Trophoblast cell (in vitro differentiated cells and primary cell): Measurements from ENCODE around the gene MACROD2.

ENCODE experiments used
- DNase-seq, 2 donors: peaks; one replicate each; pipeline ENCODE4 v3.0.0-alpha.2; 2016
- H2AFZ ChIP-seq: 2 replicates; pipeline ENCODE4 v1.6.1; 2013; ENCODE audit warnings: low read length, moderate library complexity, mild to moderate bottlenecking; ENCODE audit not compliant: insufficient read depth, poor library complexity
- H2AK5ac ChIP-seq: 2 replicates; pipeline ENCODE4 v1.6.1; 2013; ENCODE audit warnings: mild to moderate bottlenecking, low read length
- H2BK120ac ChIP-seq: 2 replicates; pipeline ENCODE4 v1.6.1; 2013; ENCODE audit warnings: low read length, mild to moderate bottlenecking, moderate library complexity; ENCODE audit not compliant: insufficient read depth, poor library complexity
- H2BK12ac ChIP-seq: 2 replicates; pipeline ENCODE4 v1.6.1; 2013; ENCODE audit warnings: mild to moderate bottlenecking, low read length, moderate library complexity
- H2BK5ac ChIP-seq: 2 replicates; pipeline ENCODE4 v1.6.1; 2013; ENCODE audit warnings: low read length, low read depth, moderate library complexity, mild to moderate bottlenecking; ENCODE audit not compliant: poor library complexity
- H3K14ac ChIP-seq: 2 replicates; pipeline ENCODE4 v1.6.1; 2013; ENCODE audit warnings: mild to moderate bottlenecking, low read length
- H3K18ac ChIP-seq: 2 replicates; pipeline ENCODE4 v1.6.1; 2013; ENCODE audit warnings: mild to moderate bottlenecking, low read length
- H3K23ac ChIP-seq: 2 replicates; pipeline ENCODE4 v1.6.1; 2013; ENCODE audit warnings: low read length
- H3K27ac ChIP-seq: 2 replicates; pipeline ENCODE4 v1.5.1; 2013; ENCODE audit warnings: low read depth, mild to moderate bottlenecking, inconsistent platforms, low read length, moderate library complexity
- H3K27me3 ChIP-seq: 2 replicates; pipeline ENCODE4 v1.6.1; 2013; ENCODE audit warnings: inconsistent platforms, mild to moderate bottlenecking, low read length, moderate library complexity; ENCODE audit not compliant: insufficient read depth
- H3K36me3 ChIP-seq, 2 experiments: 1 replicate in 1 of 2; 2 replicates in 1 of 2; pipeline ENCODE4 v1.6.1; 2013; ENCODE audit warnings: low read length in 2 of 2, mild to moderate bottlenecking in 2 of 2, moderate library complexity in 1 of 2; ENCODE audit not compliant: insufficient read depth in 2 of 2, control insufficient read depth in 1 of 2
- H3K4ac ChIP-seq: 2 replicates; pipeline ENCODE4 v1.6.1; 2013; ENCODE audit warnings: low read depth, mild to moderate bottlenecking, low read length, moderate library complexity
- H3K4me1 ChIP-seq, 2 experiments: 1 replicate in 1 of 2; 2 replicates in 1 of 2; pipeline ENCODE4 v1.6.1; 2013; ENCODE audit warnings: low read length in 2 of 2, mild to moderate bottlenecking in 2 of 2, moderate library complexity in 1 of 2; ENCODE audit not compliant: insufficient read depth in 2 of 2, control insufficient read depth in 1 of 2
- H3K4me2 ChIP-seq: 2 replicates; pipeline ENCODE4 v1.6.1; 2013; ENCODE audit warnings: inconsistent platforms, mild to moderate bottlenecking, low read length, moderate library complexity
- H3K4me3 ChIP-seq: 2 replicates; pipeline ENCODE4 v1.5.1; 2013; ENCODE audit warnings: mild to moderate bottlenecking, low read depth, low read length, inconsistent platforms
- H3K79me1 ChIP-seq: one replicate; pipeline ENCODE4 v1.6.1; 2013; ENCODE audit warnings: low read length
- H3K79me2 ChIP-seq: 2 replicates; pipeline ENCODE4 v1.6.1; 2013; ENCODE audit warnings: low read length, mild to moderate bottlenecking; ENCODE audit not compliant: control insufficient read depth, insufficient read depth, poor library complexity
- H3K9ac ChIP-seq: 2 replicates; pipeline ENCODE4 v1.6.1; 2013; ENCODE audit warnings: mild to moderate bottlenecking, low read length
- H3K9me3 ChIP-seq: 2 replicates; pipeline ENCODE4 v1.6.1; 2013; ENCODE audit warnings: low read depth, mild to moderate bottlenecking, control low read depth, inconsistent platforms, low read length; ENCODE audit not compliant: insufficient read depth
- H4K12ac ChIP-seq: 2 replicates; pipeline ENCODE4 v1.6.1; 2013; ENCODE audit warnings: low read depth, mild to moderate bottlenecking, low read length, moderate library complexity
- H4K8ac ChIP-seq: 2 replicates; pipeline ENCODE4 v1.6.1; 2013; ENCODE audit warnings: low read depth, mild to moderate bottlenecking, low read length, moderate library complexity
- H4K91ac ChIP-seq: one replicate; pipeline ENCODE4 v1.6.1; 2013; ENCODE audit warnings: low read depth, mild to moderate bottlenecking, low read length, moderate library complexity
- WGBS: extraction: QIAGEN DNeasy Blood & Tissue Kit; methylation state at CpG from one replicate; pipeline ENCODE4 v1.1.7; 2013; ENCODE audit warnings: missing lambda C conversion rate; ENCODE audit not compliant: insufficient read length, insufficient coverage; ENCODE audit errors: extremely low coverage; 5-methylcytosine and 5-hydroxymethylcytosine counted together

MACROD2 gene

DNA sequence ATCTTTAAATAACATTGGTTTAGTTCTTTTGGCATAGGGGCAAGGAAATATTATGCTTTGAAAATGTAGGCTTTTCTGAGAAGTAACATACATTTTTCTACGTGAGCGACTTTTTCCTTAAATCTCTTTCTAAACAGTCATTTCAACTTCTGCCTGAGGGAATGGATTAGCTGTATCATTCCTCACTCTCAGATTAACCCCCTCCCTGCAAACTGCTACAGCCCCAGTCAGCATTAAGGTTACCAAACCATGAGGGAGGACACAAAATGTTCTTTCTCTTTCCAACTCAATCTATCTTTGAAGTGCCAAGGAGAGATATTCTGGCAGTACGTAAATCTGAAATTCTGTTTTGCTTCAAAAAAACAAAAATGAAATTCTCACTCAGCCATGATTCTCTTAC lies 573.4 kb downstream of the MACROD2 start:
- H3K9ac ChIP-seq, result no peak overlapping the region
- WGBS, result no CpG with 5 or more reads among the region's 3 CpGs
- H3K4me1 ChIP-seq, result no peaks in the 10 kb centered on the region

DNA sequence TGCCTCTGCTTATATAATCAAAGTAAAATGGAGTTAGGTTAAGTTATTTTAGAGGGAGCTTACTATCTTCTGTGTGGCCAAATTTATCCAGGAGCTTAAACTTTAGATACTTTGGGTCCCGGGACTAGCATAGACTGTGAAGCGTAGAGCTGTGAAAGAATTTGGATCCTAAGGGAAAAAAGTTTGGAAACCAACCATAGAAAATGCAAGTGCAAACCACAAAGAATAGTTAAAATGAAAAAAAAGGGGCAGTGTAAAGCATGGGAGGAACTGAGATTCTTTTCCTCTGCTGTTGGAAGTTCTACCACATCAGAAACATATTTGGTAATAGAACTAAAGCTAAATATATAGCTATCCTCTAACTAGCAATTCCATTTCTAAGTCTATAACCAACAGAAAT lies 574.3 kb downstream of the MACROD2 start:
- H2AK5ac ChIP-seq, result no peak overlapping the region
- no peaks in the 10 kb centered on the region for H3K36me3 ChIP-seq
- H2BK5ac ChIP-seq, result no peak overlapping the region
- no peak for DNase-seq
- no peak overlapping the region for H4K8ac ChIP-seq
- no peak overlapping the region for H3K23ac ChIP-seq
- no peak overlapping the region for H4K12ac ChIP-seq
- no peak overlapping the region for H3K18ac ChIP-seq
- H3K27ac ChIP-seq, result no peak overlapping the region
- H3K9me3 ChIP-seq, result no peaks in the 10 kb centered on the region
- H2BK120ac ChIP-seq, result no peak overlapping the region
- no peak overlapping the region for H2BK12ac ChIP-seq
- no peak overlapping the region for H4K91ac ChIP-seq
- H3K14ac ChIP-seq, result no peak overlapping the region
- no peaks in the 10 kb centered on the region for H3K27me3 ChIP-seq
- no peaks in the 10 kb centered on the region for H3K4me1 ChIP-seq
- no peak overlapping the region for H3K4ac ChIP-seq
- no peak overlapping the region for H3K4me3 ChIP-seq
- H3K9ac ChIP-seq, result no peak overlapping the region
- no peak overlapping the region for H3K4me2 ChIP-seq
- WGBS, result no CpG with 5 or more reads among the region's 2 CpGs
- no peak overlapping the region for H2AFZ ChIP-seq
- no peaks in the 10 kb centered on the region for H3K79me2 ChIP-seq
- H3K79me1 ChIP-seq, result no peaks in the 10 kb centered on the region

More for the DNA sequence above, 573.4 kb downstream of the MACROD2 start:
- H4K12ac ChIP-seq, result no peak overlapping the region
- H3K9me3 ChIP-seq, result no peaks in the 10 kb centered on the region
- H2AK5ac ChIP-seq, result no peak overlapping the region
- peak overlapping the region; percentile 22 for H2BK120ac ChIP-seq
- H3K23ac ChIP-seq, result no peak overlapping the region
- H3K14ac ChIP-seq, result no peak overlapping the region
- H4K8ac ChIP-seq, result no peak overlapping the region
- no peak overlapping the region for H3K4me3 ChIP-seq
- H3K4me2 ChIP-seq, result no peak overlapping the region
- no peak for DNase-seq
- H3K36me3 ChIP-seq, result no peaks in the 10 kb centered on the region
- H2BK12ac ChIP-seq, result no peak overlapping the region
- H3K79me1 ChIP-seq, result no peaks in the 10 kb centered on the region
- H2AFZ ChIP-seq, result no peak overlapping the region
- H3K27me3 ChIP-seq, result no peaks in the 10 kb centered on the region
- H3K4ac ChIP-seq, result no peak overlapping the region
- no peak overlapping the region for H2BK5ac ChIP-seq
- H3K27ac ChIP-seq, result no peak overlapping the region
- no peak overlapping the region for H3K18ac ChIP-seq
- H4K91ac ChIP-seq, result no peak overlapping the region
- H3K79me2 ChIP-seq, result no peaks in the 10 kb centered on the region

GRCh38 chr20:14570811-14571210 lies 575.5 kb downstream of the MACROD2 start:
- H3K4me2 ChIP-seq, result no peak overlapping the region
- no peak overlapping the region for H4K12ac ChIP-seq
- no peak overlapping the region for H3K4ac ChIP-seq
- no peak overlapping the region for H4K91ac ChIP-seq
- no peak overlapping the region for H4K8ac ChIP-seq
- no peaks in the 10 kb centered on the region for H3K9me3 ChIP-seq
- no peak overlapping the region for H2BK120ac ChIP-seq
- no peaks in the 10 kb centered on the region for H3K36me3 ChIP-seq
- H3K79me1 ChIP-seq, result no peaks in the 10 kb centered on the region
- no peak overlapping the region for H2AK5ac ChIP-seq
- H3K4me3 ChIP-seq, result no peak overlapping the region
- H3K18ac ChIP-seq, result no peak overlapping the region
- no peak overlapping the region for H3K9ac ChIP-seq
- no peaks in the 10 kb centered on the region for H3K79me2 ChIP-seq
- no peak overlapping the region for H3K23ac ChIP-seq
- no peak overlapping the region for H2AFZ ChIP-seq
- DNase-seq, result no peak
- no peaks in the 10 kb centered on the region for H3K27me3 ChIP-seq
- no peak overlapping the region for H2BK5ac ChIP-seq
- H2BK12ac ChIP-seq, result no peak overlapping the region
- H3K27ac ChIP-seq, result no peak overlapping the region
- no peak overlapping the region for H3K14ac ChIP-seq
- no peaks in the 10 kb centered on the region for H3K4me1 ChIP-seq
- WGBS, result no CpG with 5 or more reads among the region's 2 CpGs

GRCh38 chr20:14573676-14574075 lies 578.4 kb downstream of the MACROD2 start:
- Histone ChIP-seq H2BK12ac (no peak overlapping the region), H3K4me3 (no peak overlapping the region), H3K4me1 (no peaks in the 10 kb centered on the region), H4K91ac (no peak overlapping the region), H3K36me3 (no peaks in the 10 kb centered on the region), H3K23ac (no peak overlapping the region), H2AK5ac (no peak overlapping the region), H4K12ac (no peak overlapping the region), H3K9me3 (no peaks in the 10 kb centered on the region), H2BK5ac (no peak overlapping the region), H3K4me2 (no peak overlapping the region), H3K27me3 (no peaks in the 10 kb centered on the region), H3K4ac (no peak overlapping the region), H2AFZ (no peak overlapping the region), H2BK120ac (no peak overlapping the region), H3K79me2 (no peaks in the 10 kb centered on the region), H3K14ac (no peak overlapping the region), H4K8ac (no peak overlapping the region), H3K27ac (no peak overlapping the region), H3K9ac (no peak overlapping the region), H3K79me1 (no peaks in the 10 kb centered on the region), H3K18ac (no peak overlapping the region)
- no CpG with 5 or more reads among the region's 3 CpGs for WGBS
- no peak for DNase-seq
